ENCODE data around the gene DPP4.

DNA sequence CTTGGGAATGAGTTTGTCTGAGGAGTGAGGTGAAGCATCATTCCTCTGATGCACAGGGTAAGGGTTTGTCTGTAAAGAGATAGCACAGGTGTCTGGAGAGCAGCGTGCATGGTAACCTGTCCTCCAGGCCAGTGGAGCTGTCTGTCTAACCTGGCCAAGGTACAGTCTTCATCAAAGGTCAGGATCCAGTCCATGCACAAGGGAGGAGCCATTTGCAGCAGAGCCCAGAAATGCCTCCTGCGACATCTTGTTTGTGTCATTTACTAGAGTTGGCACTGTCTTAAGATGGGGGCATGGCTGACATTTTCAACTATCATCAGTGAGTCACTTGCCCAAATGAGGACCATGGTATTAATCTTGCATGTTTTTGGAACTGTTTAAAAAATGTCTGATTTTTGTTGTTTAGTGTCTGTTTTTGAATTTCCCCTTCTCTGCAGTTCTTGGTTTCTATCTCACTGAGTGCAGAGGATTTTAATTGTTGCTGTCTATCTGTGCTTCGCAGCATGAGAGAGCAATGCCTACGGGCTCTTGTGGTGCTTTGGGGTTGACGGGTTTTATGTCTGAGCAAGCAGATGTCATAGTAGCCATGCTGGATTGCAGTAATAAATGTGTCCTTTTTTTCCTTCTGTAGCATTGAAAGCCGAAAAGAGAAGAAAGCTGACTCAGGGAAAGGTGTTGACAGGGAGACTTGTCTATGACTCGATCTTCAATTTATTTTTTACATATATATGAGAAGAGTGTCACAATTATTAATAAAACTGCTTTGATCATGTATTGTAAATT, 91.3 kb downstream of the DPP4 start:
- TF ChIP-seq YY1 (IDR thresholded peaks at IDR 0.05; ENCODE audit: insufficient read depth, insufficient read length) (no peak), SUZ12 (IDR thresholded peaks at IDR 0.05; ENCODE audit: extremely low read depth, insufficient read depth, insufficient read length) (no peak)
